ENCODE data around the gene CIP2A.

DNA sequence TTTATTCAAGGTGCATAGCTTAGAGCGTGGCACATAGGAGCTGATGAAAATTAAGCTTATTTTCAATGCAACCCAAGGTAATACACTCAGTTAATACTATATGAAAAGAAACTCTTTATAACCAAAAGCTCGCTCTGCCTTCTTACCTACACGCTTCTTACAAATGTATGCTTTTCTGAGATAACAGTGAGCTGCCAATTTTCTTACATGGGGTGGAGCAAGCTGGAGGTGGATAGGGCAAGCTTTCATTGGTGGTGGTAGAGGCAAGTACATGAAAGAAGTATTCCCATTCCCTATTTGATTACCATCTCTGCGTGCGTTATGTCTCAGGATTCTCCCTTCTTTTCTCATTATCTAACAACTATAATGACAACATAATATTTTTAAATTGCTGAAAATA, 9.1 kb upstream of the CIP2A start:
- TF ChIP-seq POLR2AphosphoS5 (IDR thresholded peaks at IDR 0.05) = no peak
- TF ChIP-seq, protein P1, sequence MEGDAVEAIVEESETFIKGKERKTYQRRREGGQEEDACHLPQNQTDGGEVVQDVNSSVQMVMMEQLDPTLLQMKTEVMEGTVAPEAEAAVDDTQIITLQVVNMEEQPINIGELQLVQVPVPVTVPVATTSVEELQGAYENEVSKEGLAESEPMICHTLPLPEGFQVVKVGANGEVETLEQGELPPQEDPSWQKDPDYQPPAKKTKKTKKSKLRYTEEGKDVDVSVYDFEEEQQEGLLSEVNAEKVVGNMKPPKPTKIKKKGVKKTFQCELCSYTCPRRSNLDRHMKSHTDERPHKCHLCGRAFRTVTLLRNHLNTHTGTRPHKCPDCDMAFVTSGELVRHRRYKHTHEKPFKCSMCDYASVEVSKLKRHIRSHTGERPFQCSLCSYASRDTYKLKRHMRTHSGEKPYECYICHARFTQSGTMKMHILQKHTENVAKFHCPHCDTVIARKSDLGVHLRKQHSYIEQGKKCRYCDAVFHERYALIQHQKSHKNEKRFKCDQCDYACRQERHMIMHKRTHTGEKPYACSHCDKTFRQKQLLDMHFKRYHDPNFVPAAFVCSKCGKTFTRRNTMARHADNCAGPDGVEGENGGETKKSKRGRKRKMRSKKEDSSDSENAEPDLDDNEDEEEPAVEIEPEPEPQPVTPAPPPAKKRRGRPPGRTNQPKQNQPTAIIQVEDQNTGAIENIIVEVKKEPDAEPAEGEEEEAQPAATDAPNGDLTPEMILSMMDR (IDR thresholded peaks at IDR 0.05) = no peak
